Measurements from ENCODE around the gene TNFRSF9.
"Not testable (repeated sequence)": the region's sequence is repeated elsewhere in the genome, so short reads cannot be mapped to it uniquely, and the experiment has no call there.

TNFRSF9 gene

GRCh38 chr1:7960165-7960564 lies 19.5 kb upstream of the TNFRSF9 start:
- DNase-seq, result no peak

DNA sequence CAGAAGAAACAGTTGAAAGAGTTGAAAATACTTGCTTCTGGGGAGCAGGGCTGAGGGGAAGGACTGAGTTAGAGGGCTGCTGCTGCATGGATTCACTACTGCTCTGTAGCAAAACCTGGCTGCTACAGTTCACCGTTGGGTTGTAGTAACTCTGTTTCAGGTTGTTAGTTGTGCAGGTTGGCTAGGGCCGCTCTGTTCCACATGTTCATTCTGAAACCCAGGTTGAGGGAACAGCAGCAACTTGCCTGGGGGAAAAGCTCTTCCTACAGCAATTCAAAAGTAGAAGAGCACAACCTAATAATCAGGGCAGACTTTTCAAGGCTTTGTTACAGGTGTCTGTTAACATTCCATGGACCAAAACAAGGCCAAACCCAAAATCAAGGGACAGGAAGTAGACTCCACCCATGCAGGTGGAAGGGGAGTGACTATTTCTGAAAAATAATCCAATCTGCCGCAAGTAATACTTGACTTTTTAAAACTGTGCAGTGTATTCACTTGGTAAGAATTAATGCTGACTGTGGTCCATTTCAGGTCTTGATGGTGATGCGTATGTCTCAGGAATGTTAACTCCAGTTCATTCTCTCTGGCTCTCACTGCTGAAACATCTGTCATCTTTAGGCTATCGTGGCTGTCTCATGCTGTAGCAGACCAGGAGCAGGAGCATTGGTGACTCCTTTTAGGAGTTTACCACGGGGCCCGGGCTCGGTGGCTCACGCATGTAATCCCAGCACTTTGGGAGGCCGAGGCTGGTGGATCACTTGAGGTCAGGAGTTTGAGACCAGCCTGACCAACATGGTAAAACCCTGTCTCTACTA lies 15.8 kb upstream of the TNFRSF9 start:
- DNase-seq, result no peak

DNA sequence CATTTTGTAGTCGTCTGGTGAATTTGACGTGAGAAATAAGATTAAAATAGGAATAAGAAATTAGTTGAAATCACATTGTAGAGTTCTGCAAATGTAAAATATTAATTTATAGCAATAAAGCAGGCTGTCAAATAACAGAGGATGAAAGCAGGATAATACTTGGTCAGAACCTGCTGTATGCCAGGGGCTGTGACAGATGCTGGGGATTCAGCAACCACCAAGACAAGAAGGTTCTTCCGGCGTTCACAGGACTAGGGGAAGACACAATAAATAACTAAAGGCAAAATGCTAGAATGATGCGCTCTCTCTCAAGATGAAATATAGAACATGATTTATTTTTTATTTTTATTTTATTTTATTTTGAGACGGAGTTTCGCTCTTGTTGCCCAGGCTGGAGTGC lies 14.0 kb upstream of the TNFRSF9 start:
- no peak for DNase-seq

- DNase-seq, result no peak
Observed at GRCh38 chr1:7953850-7954609, 13.4 kb upstream of the TNFRSF9 start.

GRCh38 chr1:7952791-7953190 lies 12.2 kb upstream of the TNFRSF9 start:
- DNase-seq, result not testable (repeated sequence)

GRCh38 chr1:7948960-7949359 lies 8.3 kb upstream of the TNFRSF9 start:
- DNase-seq, result no peak

GRCh38 chr1:7943251-7943650 lies 2.6 kb upstream of the TNFRSF9 start:
- DNase-seq, result no peak

DNA sequence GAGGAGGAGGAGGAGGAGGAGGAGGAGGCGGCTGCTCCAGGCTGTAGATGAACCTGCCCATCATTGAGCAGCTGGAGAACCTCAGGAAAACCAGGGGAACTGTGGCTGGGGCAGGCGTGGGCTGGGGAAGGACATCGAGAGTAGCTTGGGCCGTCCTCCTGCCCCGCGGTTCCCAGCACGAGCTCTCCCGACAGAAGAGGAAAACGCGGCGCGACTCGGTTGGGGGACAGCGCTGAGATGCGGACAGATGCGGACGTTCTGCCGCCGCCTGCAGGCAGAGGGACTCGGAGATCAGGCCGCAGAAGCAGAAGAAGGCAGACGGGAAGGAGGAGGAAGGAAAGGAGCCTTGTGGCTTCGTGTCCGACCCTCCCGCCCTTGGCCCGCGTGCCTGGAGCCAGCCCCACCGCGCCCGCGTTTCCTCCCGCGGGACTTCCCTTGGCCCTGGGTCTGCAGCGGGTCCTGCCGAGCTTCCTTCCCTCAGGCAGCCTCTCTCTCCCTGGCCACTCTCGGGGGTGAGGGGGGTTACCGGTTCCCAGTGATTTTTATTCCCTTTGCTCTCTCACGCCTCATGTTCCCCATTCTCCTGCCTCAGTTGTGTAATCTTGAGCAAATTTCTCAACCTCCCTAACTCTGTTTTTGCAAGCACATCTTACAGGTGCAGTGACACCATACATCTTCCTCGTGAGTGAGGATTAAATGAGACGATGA lies 1.7 kb upstream of the TNFRSF9 start:
- no peak for DNase-seq

DNA sequence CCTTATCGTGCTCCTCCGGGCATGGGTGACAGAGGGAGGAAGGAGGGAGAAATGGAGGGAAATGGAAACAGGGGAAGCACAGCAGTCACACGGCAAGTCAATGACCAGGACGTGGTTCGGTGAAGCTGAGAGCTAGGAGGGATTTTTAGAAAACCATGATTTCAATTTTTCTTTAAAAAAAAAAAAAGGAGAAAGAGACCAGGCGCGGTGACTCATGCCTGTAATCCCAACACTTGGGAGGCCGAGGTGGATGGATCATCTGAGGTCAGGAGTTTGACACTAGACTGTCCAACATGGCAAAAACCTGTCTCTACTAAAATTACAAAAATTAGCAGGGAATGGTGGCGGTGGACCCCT lies 776 bp upstream of the TNFRSF9 start:
- DNase-seq, result no peak

DNA sequence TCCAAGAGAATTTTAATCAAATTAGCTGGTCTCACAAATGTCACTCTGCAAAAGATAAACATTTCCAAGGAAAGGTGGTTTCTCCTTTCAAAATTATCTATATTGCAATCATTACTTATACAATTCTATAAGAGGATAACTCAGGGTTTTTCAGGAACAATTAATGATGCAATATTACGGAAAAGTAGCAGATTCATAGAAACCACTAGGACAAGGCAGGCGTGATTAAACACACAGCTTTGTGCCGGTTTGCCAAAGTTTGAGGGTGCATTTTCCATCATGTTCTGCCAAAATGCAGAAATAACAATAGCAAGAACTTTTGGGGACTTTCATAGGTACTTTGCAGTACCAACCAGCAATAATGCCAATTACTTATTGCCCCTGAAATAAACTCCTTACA lies 605 bp downstream of the TNFRSF9 start:
- DNase-seq, result no peak

DNA sequence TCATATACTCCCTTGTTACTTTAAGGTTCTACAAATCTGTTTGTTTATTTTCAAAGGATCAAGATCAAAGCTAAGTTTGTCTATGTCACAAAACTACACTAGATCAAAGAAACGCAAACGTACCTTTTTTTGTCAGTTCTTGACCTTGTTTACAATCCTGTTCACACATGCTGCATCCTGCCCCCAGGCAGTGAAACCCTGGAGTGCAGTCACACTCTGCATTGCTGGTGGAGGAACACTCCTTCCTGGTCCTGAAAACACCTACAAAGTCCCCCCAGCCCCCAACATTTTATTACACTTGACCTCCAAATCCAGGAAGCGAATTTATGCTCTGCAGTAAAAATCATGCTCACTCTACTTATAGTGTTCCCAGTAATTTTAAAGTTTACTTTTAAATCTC lies 2.6 kb downstream of the TNFRSF9 start:
- no peak for DNase-seq

- no peak for DNase-seq
Observed at GRCh38 chr1:7932524-7933138, 8.0 kb downstream of the TNFRSF9 start.

DNA sequence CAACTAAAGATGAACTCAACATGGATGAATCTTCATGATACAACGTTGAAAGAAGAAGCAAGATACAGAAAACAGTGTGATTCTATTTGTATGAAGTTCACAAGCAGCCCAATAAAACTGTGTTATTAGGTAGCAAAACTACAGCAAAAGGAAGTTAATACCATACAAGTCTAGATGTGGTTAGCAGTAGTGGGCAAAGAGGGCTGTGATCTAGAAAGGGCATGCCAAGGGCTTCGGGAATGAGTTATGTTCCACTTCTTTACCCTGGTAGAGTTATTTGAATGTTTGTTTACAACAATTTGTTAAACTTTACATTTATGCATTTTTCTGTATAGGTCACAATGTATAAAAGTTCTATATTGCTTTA lies 9.2 kb downstream of the TNFRSF9 start:
- no peak for DNase-seq

DNA sequence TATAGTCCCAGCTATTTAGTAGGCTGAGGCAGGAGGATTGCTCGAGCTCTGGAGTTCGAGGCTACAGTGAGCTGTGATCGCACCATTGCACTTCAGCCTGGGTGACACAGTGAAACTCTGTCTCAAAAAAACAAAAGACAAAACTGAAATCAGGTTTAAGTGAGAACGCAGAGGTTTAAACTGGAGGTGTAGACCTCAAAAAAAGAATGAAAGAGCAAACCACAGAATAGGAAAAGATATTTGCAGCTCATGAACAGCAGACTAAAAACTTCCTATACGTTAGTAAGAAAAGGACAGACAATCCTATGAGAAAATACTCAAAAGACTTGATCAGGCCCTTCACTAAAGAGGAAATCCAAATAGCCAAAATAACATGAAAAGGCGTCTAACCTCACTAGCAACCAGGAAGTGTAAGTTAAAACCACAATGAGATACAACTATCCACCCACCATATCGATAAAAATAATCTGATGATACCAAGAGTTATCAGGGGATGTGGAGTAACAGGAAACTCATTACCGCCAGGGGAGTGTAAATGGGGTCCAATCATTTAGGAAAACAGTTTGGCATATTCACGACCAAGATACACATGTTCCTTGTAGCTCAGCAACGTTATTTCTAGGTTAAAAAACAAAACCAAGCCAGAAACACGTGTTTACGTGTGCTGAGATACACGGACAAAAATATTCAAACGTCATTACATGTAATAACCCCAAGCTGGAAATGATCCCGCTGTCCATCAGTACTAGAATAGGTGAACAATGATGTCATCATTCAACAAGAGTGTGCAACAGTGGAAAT lies 9.8 kb downstream of the TNFRSF9 start:
- DNase-seq, result no peak

DNA sequence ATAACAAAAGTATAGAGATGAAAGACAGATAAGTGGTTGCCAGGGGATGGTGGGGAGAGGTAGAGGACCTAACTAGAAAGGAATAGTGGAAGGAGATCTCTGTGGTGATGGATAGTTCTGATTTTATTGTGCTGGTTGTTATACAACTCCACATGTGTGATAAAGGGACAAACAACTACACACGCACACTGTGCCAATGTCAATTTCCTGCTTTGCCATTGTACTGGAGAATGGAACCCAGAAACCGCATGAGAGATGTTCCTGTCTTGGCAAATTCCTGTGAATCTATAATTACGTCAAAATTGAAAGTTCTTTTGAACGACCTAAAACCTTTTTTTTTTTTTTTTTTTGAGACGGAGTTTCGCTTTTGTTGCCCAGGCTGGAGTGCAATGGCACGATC lies 11.0 kb downstream of the TNFRSF9 start:
- DNase-seq, result no peak

DNA sequence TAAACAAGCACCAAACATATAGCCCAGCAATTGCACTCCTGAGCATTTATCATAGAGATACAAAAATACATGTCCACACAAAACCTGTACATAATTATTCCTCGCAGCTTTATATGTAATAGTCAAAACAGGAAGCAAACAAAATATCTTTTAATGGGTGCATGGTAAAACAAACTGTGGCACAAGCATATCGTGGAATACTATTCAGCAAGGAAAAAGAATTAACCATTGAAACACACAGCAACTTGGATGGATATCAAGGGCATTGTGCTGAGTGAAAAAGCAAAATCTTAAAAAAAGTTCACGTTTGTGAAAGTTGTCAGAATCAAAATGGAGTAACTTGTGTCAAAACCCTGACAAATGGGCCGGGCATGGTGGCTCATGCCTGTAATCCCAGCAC lies 12.4 kb downstream of the TNFRSF9 start:
- no peak for DNase-seq

- DNase-seq, result not testable (repeated sequence)
Observed at GRCh38 chr1:7927061-7927460, 13.6 kb downstream of the TNFRSF9 start.

DNA sequence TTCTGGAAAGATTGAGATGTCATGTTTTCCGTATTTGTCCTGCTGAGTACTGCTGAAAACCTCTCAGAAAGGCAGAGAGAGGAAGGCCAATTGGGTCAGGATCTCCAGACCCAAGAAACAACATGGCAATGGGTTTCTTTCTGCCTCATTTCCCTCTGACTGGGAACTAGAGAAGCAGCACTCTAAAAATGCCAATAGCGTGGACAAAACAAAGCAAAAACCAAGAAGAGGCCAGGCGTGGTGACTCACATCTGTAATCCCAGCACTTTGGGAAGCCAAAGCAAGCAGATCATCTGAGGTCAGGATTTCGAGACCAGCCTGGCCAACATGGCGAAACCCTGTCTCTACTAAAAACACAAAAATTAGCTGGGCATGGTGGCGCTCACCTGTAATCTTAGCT lies 18.3 kb downstream of the TNFRSF9 start:
- DNase-seq, result no peak

DNA sequence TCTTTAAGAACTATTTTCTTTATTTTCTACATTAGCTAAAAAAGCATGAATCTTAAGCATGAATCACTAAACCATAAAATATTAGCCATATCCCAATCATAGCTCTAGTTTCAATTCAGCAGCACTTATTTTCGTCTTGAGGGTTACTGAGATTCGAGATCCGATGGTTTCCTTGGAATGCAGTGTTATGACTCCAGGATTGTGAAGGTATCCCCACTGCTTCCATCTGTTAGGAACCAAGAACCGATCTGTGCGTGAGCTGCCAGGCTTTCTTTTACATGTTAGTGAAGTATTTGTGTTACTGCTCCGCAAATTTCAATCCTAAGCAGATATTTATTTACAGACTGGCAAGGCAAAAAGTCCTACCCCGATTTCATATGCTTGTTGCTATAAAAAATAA lies 18.8 kb downstream of the TNFRSF9 start:
- no peak for DNase-seq

DNA sequence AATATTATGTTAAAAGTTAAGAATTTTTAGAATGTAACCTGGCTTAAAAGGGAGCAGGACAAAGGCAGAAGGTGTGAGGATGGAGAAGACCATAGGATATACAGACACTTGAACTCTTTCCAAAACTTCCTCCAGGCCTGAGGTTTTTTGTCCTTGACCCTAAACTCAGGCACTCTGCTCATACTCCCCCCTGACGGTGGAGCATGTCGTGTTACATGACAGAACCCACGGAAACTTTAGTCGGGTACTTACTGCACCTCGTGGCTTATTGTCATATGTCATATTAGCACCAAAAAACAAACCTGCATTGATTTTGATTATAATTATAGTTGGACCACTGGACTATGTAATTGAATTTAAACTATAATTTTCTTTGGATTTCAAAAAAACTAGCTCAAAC lies 20.8 kb downstream of the TNFRSF9 start:
- no peak for DNase-seq

GRCh38 chr1:7917971-7918370 lies 22.7 kb downstream of the TNFRSF9 start:
- DNase-seq, result not testable (repeated sequence)

DNA sequence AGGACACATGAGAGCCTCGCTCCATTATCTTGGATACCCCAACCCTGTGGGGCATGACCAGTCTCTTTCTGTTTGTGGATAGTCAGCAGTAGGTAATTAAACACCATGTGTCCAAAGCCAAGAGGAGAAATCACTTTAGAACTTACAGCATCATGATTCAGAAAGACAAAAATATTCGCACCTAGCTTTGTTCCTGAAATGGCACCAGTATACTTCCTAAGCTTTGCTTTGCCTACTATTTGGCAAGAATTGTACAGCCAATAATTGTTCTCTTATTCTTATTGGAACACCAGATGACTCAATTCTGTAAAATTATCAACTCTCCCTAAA lies 24.2 kb downstream of the TNFRSF9 start:
- DNase-seq, result no peak

Data from NCI-H2029 (cell line).